GM19238 (cell line): ENCODE results near the gene NDUFS3.

Source experiments
- DNase-seq: peaks from one replicate; pipeline ENCODE4 v3.0.0; 2011; ENCODE audit warnings: low spot score; ENCODE audit not compliant: insufficient read length

NDUFS3 gene

DNA sequence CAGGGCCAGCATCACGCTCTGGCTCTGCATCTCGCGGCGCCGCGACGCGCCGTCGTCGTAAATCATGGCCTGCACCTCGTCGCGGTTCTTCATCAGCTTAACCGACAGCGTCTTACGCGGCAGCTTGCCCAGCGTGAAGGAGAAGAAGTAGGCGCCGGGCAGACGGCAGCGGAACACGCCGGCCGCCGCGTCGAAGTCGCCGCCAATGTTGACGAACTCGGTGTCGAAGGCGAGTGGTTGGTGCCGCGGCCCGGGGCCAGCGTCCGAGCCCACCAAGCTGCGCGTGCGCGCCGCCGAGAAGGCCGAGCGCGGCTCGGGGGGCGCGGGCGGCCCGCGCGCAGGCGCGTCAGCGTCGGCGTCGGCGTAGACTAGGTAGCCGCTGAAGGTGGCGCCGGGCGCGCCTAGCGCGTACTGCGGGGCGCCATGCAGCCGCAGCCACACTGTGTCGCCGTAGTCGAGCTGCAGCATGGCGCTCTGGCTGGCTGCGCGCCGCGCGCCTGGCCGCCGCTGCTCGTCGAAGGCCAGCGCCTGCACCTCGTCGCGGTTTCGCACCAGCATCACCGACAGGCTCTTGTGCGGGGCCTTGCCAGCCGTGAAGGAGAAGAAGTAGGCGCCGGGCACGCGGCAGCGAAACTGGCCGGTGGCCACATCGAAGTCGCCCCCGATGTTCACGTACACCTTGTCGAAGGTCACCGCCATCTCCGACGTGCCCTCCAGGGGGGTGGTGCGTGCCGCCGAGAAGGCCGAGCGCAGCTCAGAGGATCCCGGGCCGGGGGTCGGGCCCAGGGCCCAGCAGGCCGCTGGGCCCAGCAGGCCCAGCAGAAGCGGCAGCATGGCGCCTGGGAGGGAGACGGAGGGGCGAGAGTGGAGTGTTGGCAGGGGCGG, 11.3 kb downstream of the NDUFS3 start:
- DNase-seq: no peak

GRCh38 chr11:47591764-47592163, 12.9 kb downstream of the NDUFS3 start:
- DNase-seq: no peak

DNA sequence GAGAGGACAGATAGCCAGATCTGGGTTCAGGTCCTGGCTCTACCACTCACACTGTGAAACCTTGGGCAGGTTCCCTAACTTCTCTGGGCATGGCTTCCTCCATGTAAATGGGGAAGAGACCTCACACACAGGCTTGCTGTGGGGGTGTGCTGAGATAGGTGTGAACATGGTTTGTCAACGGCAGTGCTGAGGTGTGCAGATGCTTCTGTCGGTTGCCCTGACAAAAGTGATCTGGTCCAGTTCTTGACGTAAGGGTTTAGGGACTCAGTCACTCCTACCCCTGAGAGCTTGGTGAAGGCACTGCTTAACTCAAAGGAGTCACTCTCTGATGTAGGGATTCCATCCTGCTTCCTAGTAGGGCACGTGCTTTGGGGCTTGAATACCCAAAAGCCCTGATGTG, 13.4 kb downstream of the NDUFS3 start:
- no peak for DNase-seq

DNA sequence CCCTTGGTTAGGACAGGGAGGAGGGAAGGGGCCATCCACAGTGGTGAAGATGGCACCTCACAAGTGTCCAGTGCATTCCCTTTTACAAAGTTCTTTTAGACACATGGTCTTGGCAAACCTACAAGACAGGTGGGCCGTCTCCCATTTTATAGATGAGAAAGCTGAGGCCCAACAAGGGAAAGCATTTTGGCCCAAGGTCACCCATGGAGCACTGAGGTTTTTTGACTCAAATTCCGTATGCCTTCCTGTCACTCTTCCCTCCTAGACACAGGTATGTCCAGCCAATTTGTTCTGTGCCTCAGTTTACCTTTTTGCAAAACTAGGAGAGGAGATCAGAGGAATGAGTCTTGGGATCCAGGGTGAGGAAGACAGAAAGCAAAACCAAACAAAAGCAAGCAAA, 14.1 kb downstream of the NDUFS3 start:
- no peak for DNase-seq

DNA sequence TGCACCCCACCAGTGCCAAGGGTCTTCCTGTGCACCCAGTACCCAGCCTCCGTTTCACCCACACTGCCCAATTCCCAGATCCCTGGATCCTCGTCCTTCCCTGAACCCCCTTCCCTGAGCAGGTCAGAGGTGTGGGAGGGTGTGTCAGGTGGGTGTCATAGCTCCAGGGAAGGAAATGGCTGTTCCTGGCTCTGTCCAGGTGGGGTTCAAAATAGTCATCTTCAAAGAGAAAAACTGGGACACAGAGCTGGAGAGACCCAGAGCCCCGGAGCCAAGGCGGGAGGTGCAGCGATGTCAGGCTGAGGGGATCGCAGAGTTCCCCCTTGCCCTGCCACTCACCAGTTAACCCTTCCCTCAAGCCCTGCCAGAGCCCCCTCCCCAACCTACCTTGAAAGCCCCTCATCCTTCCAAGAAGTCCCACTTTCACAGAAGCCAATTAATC, 14.6 kb downstream of the NDUFS3 start:
- no peak for DNase-seq

DNA sequence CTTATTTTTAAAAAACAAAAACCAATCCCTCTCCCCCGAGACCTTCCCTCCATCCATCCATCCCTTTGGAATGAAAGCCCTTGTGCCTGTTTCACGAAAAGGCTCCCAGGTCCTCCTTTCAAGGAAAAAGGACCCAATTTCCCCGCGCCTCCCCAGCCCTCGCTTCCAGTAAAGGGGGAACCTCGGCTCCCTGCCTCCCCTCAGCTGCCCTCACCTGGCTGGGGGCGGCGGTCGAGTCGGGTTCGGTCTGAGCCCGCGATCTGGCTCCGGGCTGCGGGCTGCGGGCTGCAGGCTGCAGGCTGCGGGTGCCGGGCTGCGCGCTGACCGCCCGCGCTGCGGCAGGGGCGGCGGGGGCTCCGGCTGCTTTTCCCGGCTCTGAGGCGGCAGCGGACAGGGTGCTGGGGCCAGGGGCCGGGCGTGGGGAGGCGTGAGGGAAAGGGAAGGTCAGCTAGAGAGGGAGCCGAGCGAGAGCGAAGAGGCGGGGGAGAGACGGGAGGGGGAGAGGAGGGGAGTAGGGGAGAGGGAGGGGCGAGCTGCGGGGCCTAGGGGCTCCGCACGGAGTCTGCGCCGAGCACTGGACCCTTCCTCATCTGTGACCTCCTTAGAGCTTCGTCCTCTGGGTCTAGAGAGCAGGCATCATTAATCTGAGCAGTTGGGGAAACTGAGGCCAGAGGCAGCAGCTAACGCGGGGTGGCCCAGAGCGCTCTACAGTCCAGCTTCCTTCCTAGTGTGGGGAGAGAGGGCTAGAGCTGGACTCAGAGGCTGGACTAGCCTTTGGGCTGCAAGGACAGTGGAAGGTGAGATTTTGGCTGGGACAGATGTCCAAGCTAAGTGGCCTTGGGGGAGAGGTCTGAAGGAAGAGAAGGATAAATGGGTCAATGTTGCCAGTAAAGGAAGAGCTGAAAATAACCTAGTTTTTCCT, 15.3 kb downstream of the NDUFS3 start, which contains the start of gene C1QTNF4:
Gene C1QTNF4, minus strand, starts transcription at position 478 of the 922 bp plus-strand sequence. CDS start 3,601 bp downstream, outside the sequence.
- no peak for DNase-seq

- DNase-seq: no peak
These were observed 16.2 kb downstream of the NDUFS3 start for GRCh38 chr11:47595029-47595428.

DNA sequence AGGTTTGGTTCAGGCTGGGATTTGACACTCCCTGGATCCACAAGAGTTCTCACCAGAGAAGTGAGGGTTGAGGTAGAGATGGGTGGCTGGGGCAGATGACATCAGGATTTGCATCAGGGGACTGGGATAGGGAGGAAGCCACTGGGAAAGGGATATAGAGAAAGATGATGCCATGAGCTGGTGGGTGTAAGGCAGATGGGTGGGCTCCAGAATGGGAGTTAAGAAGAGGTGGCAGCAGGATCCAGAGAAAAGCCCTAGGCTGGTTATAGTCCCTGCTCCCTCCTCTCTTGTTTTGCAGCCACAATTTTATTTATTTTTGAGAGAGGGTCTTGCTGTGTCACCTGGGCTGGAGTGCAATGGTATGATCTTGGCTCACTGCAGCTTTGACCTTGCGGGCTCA, 17.1 kb downstream of the NDUFS3 start:
- no peak for DNase-seq

DNA sequence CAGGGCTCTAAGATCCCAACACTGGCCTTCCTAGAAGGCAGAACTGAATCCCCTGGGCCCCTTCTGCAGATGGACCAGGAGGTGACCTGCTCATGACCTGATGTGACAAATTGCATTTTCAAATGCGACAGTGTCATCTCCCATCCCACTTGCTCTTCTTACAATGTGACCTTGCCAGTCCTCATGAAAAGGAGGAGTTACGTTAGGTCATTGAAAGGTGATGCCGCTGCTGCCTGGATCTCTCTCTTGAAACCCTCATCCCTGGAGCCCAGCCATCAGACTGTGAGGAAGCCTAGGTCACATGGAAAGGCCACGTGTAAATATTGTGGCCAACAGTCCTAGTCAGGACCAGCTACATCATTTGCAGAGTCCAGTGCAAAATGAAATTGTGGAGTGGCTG, 21.0 kb downstream of the NDUFS3 start:
- DNase-seq: no peak

DNA sequence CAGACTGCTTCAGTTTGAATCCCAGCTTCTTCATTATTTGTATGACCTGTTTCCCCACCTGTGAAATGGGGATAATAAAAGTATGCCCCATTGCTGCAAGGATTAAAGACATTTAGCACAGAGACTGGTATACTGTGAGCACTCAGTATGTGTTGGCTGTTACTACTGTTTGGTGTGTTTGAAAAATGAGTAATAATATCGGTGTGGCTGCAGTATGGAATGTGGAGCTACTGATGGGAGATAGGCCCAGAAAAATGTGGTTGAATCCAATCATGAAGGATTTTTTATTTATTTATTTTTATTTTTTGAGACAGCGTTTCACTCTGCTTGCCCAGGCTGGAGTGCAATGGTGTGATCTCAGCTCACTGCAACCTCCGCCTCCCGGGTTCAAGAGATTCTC, 24.4 kb downstream of the NDUFS3 start:
- DNase-seq: no peak

DNA sequence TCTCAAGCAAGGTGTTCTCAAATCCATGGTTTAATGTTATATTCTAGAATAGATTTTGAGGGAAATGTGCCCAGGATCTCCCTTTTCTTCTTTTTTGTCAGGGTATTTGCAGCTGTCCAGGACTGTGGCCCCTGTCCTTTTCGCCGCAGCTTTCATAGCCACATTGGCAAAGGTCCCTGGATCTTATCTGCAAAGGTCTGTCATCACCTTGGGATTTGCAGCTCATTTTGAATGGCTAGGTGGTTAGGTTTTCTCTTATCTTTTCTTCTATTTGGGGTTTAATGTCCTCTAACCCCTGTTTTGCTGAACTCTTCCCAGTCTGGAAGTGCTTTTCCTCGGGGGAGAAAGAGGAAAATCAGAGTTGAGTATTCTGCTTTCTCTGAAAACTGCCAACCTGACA, 27.0 kb downstream of the NDUFS3 start:
- no peak for DNase-seq

- DNase-seq: no peak
These were observed 27.9 kb downstream of the NDUFS3 start for GRCh38 chr11:47606731-47607130.

DNA sequence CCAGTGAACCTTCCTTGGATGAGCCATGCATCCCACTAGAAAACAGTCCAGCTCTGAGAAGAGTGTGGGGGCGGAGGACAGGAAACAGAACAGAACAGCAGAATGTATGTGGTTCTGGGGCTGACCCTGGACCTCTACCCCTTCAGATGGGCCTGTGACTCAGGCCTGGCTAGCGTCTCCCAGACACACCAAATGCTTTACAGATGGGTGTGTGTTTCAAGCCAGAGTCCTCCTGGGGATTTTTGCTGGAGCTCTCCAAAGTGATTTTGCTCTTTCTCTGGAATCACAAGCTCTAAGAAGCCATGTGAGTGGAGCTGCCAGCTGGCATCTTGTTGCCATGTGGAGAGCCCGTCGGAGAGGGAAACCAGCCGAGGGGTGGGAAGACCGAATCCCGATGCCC, 28.5 kb downstream of the NDUFS3 start:
- DNase-seq: no peak

- no peak for DNase-seq
These were observed 30.8 kb downstream of the NDUFS3 start for GRCh38 chr11:47609675-47610074.

DNA sequence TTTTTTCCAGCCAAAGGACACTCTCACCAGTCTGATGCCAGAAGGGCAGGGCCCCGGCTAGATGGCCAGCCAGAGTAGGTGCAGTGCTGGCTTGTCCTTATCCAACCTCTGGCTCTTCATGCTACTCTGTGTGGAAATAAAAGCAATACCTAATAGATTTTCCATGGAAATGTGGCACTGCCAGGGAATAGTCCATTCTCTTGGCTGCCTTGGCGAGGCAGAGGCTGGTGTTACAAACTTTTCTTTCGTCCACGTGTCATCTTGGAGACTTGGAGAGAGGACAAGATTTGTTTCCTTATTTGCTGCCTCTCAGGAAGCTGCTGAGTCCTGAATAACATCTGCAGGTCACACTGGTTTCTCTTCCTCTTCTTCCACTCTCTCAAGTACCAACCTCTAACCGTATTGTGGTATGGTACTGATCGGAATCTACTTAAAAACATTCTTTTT, 32.5 kb downstream of the NDUFS3 start:
- no peak for DNase-seq

GRCh38 chr11:47615249-47615648, 36.4 kb downstream of the NDUFS3 start:
- DNase-seq: no peak

GRCh38 chr11:47616726-47617416, 38.0 kb downstream of the NDUFS3 start:
- no peak for DNase-seq

DNA sequence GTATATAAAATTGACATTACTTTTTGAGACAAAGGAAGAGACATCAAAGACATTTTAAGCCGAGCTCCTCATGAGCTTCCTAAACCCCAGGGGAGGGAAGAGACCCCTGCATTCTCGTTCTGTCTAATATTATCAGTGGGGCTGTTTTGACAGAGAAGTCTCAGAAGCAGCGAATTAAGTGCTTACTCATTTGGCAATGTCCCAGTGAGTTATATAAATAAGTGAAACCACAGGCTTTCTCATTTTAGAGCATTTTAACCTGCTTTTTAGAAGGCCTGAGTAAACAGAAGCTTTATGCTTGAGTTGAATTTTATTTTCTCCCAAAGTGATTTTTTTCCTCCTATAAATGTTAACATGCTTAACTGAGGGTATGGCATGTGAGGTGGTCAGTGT, 38.5 kb downstream of the NDUFS3 start:
- no peak for DNase-seq

- DNase-seq: no peak
These were observed 42.0 kb downstream of the NDUFS3 start for GRCh38 chr11:47620836-47621378.

GRCh38 chr11:47626234-47626633, 47.4 kb downstream of the NDUFS3 start:
- DNase-seq: no peak

GRCh38 chr11:47628026-47628425, 49.2 kb downstream of the NDUFS3 start:
- no peak for DNase-seq
